K562 (cell line): ENCODE measurements around the gene RIC3. TPM values are rescaled to one million over a fixed set of nuclear protein-coding genes. Genes with fewer than 3 reads are reported as not detected.

Experiments
- ATAC-seq: fragments of 200-7000 bp; cut with Tn5 transposase; 3 replicates; pipeline ENCODE4 v1.9.1; 2020; ENCODE audit warnings: moderate library complexity
- BruUV-seq: library from RNA; stranded (reverse); fragments of 400-500 nt; replicated peaks from 2 replicates; lab custom pipeline; 2021; lab: Mats Ljungman, UMichigan
- CTCF ChIA-PET: fragments of 300-600 bp; formaldehyde crosslinking; extraction: SDS; loops from one replicate; lab custom pipeline; 2021; ENCODE audit warnings: low intra/inter-chr PET ratio; lab: Yijun Ruan, JAX
- POLR2A ChIA-PET: fragments of 300-600, 350-650 bp; sonication (Branson Sonifier 250); formaldehyde crosslinking; extraction: SDS; loops from one replicate; lab custom pipeline; 2021; ENCODE audit warnings: antibody characterized with exemption, inconsistent platforms; lab: Yijun Ruan, JAX
- DNase-seq, 4 experiments: peaks; one replicate each; pipeline versions ENCODE4 v3.0.0 to v3.0.0-alpha.2; 2011 to 2018; ENCODE audit warnings: low spot score in 3 of 4, mixed read lengths in 3 of 4; ENCODE audit errors: extremely low read depth in 1 of 4
- FAIRE-seq: peaks from 2 replicates; lab custom pipeline; 2011; peaks lifted over from hg19 to GRCh38; lab: Jason Lieb, UNC
- H2AFZ ChIP-seq: 2 replicates; pipeline ENCODE4 v1.6.0; 2011; ENCODE audit warnings: low read depth, low read length, control low read depth, inconsistent platforms
- H3K27ac ChIP-seq: fragments of 200-600 bp; 3 replicates; pipeline ENCODE4 v1.8.0; 2011; ENCODE audit warnings: low read depth, mild to moderate bottlenecking, control low read depth, inconsistent platforms, low read length, moderate library complexity, mixed read lengths; ENCODE audit errors: extremely low read depth
- H3K27me3 ChIP-seq, 2 experiments: fragments of 300-600 bp in 1 of 2; 2 replicates in 1 of 2; 3 replicates in 1 of 2; pipeline versions ENCODE4 v1.6.0 to v1.8.0; 2011; ENCODE audit warnings: inconsistent platforms in 2 of 2, low read length in 2 of 2, mild to moderate bottlenecking in 1 of 2, mixed read lengths in 1 of 2, moderate library complexity in 1 of 2; ENCODE audit not compliant: control insufficient read depth in 2 of 2, insufficient read depth in 2 of 2
- H3K36me3 ChIP-seq: fragments of 300-600 bp; 3 replicates; pipeline ENCODE4 v1.8.0; 2011; ENCODE audit warnings: mild to moderate bottlenecking, low read length, inconsistent platforms; ENCODE audit not compliant: control insufficient read depth, insufficient read depth
- H3K4me1 ChIP-seq, 2 experiments: fragments of 200-600 bp in 1 of 2; replicated peaks in 1 of 2; 2 replicates in 1 of 2; 3 replicates in 1 of 2; pipeline versions ENCODE4 v1.5.1 to v1.8.0; 2011; ENCODE audit warnings: inconsistent platforms in 2 of 2, low read length in 2 of 2, mild to moderate bottlenecking in 1 of 2, mixed read lengths in 1 of 2, moderate library complexity in 1 of 2; ENCODE audit not compliant: control insufficient read depth in 2 of 2, insufficient read depth in 2 of 2
- H3K4me2 ChIP-seq: 2 replicates; pipeline ENCODE4 v1.6.1; 2011; ENCODE audit warnings: low read length, control low read depth, inconsistent platforms, mixed read lengths; ENCODE audit not compliant: insufficient read depth
- H3K4me3 ChIP-seq: fragments of 200-600 bp; sonication (generic), shearing (Covaris generic); 2 replicates; pipeline ENCODE4 v1.5.1; 2016; ENCODE audit warnings: control low read depth, inconsistent platforms
- H3K79me2 ChIP-seq: fragments of 200-600 bp; 3 replicates; pipeline ENCODE4 v1.8.0; 2011; ENCODE audit warnings: low read length, inconsistent platforms; ENCODE audit not compliant: control insufficient read depth, insufficient read depth
- H3K9ac ChIP-seq, 2 experiments: 2 replicates each; pipeline versions ENCODE4 v1.6.0 to v1.6.1; 2011; ENCODE audit warnings: low read depth in 2 of 2, low read length in 2 of 2, control low read depth in 1 of 2, inconsistent platforms in 1 of 2, mild to moderate bottlenecking in 1 of 2, mixed read lengths in 1 of 2; ENCODE audit not compliant: insufficient read depth in 1 of 2
- H3K9me1 ChIP-seq: one replicate; pipeline ENCODE4 v1.6.0; 2011; ENCODE audit warnings: inconsistent platforms, mild to moderate bottlenecking, low read length, moderate library complexity; ENCODE audit not compliant: control insufficient read depth, insufficient read depth
- H3K9me3 ChIP-seq: replicated peaks from 2 replicates; pipeline ENCODE4 v1.5.1; 2011; ENCODE audit warnings: low read depth, low read length, inconsistent platforms; ENCODE audit not compliant: control insufficient read depth, insufficient read depth
- H4K20me1 ChIP-seq: replicated peaks from 2 replicates; pipeline ENCODE4 v1.6.1; 2011; ENCODE audit warnings: low read length, inconsistent platforms, mixed read lengths; ENCODE audit not compliant: control insufficient read depth, insufficient read depth
- CBX5 ChIP-seq: IDR thresholded peaks from 2 replicates; pipeline ENCODE4 v1.6.1; 2014; ENCODE audit warnings: low read depth, borderline replicate concordance
- DACH1 ChIP-seq: fragments of 450-650 bp; IDR thresholded peaks from 2 replicates; pipeline ENCODE4 v1.6.1; 2018; ENCODE audit not compliant: partially characterized antibody
- MCM7 ChIP-seq, 2 experiments: fragments of 450-650 bp; IDR thresholded peaks; 2 replicates each; pipeline ENCODE4 v1.6.1; 2016 to 2018
- SMAD3 ChIP-seq: fragments of 450-650 bp; formaldehyde crosslinking; conservative IDR thresholded peaks from 2 replicates; pipeline ENCODE4 v1.4.0; 2020; ENCODE audit warnings: mild to moderate bottlenecking
- SMARCB1 ChIP-seq: IDR thresholded peaks from 2 replicates; pipeline ENCODE4 v1.6.1; 2011; ENCODE audit warnings: improper control_type of control experiment, low read depth; ENCODE audit not compliant: insufficient read length
- STAT5A ChIP-seq: IDR thresholded peaks from 2 replicates; pipeline ENCODE4 v1.6.1; 2012; ENCODE audit warnings: low read length, inconsistent platforms, borderline replicate concordance
- U2AF2 ChIP-seq: fragments of 200-400 bp; formaldehyde crosslinking; optimal IDR thresholded peaks from 2 replicates; pipeline ENCODE3; 2017; ENCODE audit warnings: low read depth, mild to moderate bottlenecking, low read length
- ZC3H11A ChIP-seq: IDR thresholded peaks from 2 replicates; pipeline ENCODE4 v1.6.1; 2012; ENCODE audit warnings: low read depth, low read length, improper control_type of control experiment
- ZNF143 ChIP-seq: sonication (generic); formaldehyde crosslinking; IDR thresholded peaks from 2 replicates; pipeline ENCODE4 v1.9.0; 2022; ENCODE audit warnings: mild to moderate bottlenecking, missing genetic modification reagents
- ZNF324 ChIP-seq: fragments of 250-450 bp; sonication (Bioruptor Pico); IDR thresholded peaks from 2 replicates; pipeline ENCODE4 v1.4.0; 2020; ENCODE audit warnings: mild to moderate bottlenecking
- ZNF551 ChIP-seq: fragments of 250-450 bp; sonication (Bioruptor Pico); IDR thresholded peaks from 2 replicates; pipeline ENCODE4 v1.5.0; 2021; ENCODE audit warnings: mild to moderate bottlenecking, moderate library complexity
- in situ Hi-C: fragments of 300-500 bp; cut with MboI; formaldehyde crosslinking; loops from 4 replicates; pipeline ENCODE4 v1.15.0; 2018; ENCODE audit warnings: inconsistent platforms, mixed read lengths
- intact Hi-C: fragments of 100-400 bp; cut with micrococcal nuclease; formaldehyde crosslinking; loops from 2 replicates; pipeline ENCODE4 v1.14.2; 2022
- polyA plus RNA-seq, 8 experiments: library from polyadenylated mRNA; depleted of rRNA in 4 of 8; stranded (reverse) in 5 of 8; unstranded in 3 of 8; fragments of >200 nt; fragmentation: Nextera tagmentation in 2 of 8; fragmentation: Illumina TruSeq in 1 of 8; extraction: Ambion mirVana in 2 of 8; extraction: Trizol in 1 of 8; gene quantifications; 2 replicates each; pipeline versions ENCODE4 v1.2.1 to v1.2.3, GENCODE V29; 2011 to 2014; ENCODE audit warnings: inconsistent platforms in 1 of 8, missing spikeins in 1 of 8
- total RNA-seq, 7 experiments: library from RNA; depleted of rRNA in 6 of 7; stranded (reverse); fragments of >200 nt in 6 of 7; fragmentation: Illumina TruSeq in 2 of 7; extraction: Trizol in 2 of 7; gene quantifications; 2 replicates each; pipeline versions ENCODE4 v1.2.1 to v1.2.3, GENCODE V29; 2011 to 2021; ENCODE audit warnings: low replicate concordance in 1 of 7
- TF ChIP-seq, protein P1 (sequence below): fragments of 450-650 bp; IDR thresholded peaks from 2 replicates; pipeline ENCODE4 v1.6.1; 2016; ENCODE audit warnings: borderline replicate concordance
- TF ChIP-seq, protein P2 (sequence below): IDR thresholded peaks from 2 replicates; pipeline ENCODE4 v1.6.1; 2016; ENCODE audit warnings: missing genetic modification characterization, missing compliant biosample characterization
- TF ChIP-seq, protein P3 (sequence below): fragments of 450-650 bp; IDR thresholded peaks from 2 replicates; pipeline ENCODE4 v1.6.1; 2016; ENCODE audit warnings: antibody characterized with exemption
- TF ChIP-seq, protein P4 (sequence below), 2 experiments: fragments of 250-450 bp in 1 of 2; fragments of 450-650 bp in 1 of 2; sonication (Bioruptor Pico) in 1 of 2; IDR thresholded peaks; 2 replicates each; pipeline versions ENCODE4 v1.6.1 to v1.8.0; 2016 to 2021; ENCODE audit warnings: mild to moderate bottlenecking in 2 of 2, moderate library complexity in 2 of 2, missing compliant biosample characterization in 1 of 2, missing genetic modification characterization in 1 of 2

The RIC3 gene
- total and polyA plus RNA-seq, 9 of the 15 experiments (the other 6 are each of a cell fraction or from before 2014, with no cell fraction given) = 0.03 to 0.16 (median 0.05) TPM; not detected in 4

DNA sequence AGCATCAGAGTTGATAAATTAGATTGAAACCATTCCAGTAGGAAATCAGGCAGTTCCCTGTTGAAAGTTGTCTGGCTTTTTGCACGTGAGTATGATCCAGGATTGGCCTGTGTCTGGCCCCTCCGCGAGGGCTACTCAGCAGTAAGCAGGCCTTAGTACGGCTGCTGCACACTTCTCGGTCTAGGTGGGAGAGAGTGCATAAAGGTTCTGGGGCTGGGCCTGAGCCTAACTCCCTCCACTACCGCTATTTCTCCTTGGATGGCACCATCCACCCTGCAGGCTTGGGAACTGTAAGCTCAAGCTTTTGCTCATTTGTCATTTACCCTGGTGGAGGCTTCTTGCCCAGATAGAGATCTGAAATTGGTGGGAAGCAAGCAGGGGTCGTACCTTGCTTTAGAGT, 65.9 kb downstream of the RIC3 start (continued):
- TF ChIP-seq ZC3H11A = no peak
- no peak for TF ChIP-seq ZNF551 (CRISPR knock-in tag)
- TF ChIP-seq ZNF143 (CRISPR knock-in tag) = no peak
- no peak for TF ChIP-seq U2AF2
- TF ChIP-seq CBX5 = no peak
- TF ChIP-seq SMAD3 = no peak
- TF ChIP-seq, protein P1, sequence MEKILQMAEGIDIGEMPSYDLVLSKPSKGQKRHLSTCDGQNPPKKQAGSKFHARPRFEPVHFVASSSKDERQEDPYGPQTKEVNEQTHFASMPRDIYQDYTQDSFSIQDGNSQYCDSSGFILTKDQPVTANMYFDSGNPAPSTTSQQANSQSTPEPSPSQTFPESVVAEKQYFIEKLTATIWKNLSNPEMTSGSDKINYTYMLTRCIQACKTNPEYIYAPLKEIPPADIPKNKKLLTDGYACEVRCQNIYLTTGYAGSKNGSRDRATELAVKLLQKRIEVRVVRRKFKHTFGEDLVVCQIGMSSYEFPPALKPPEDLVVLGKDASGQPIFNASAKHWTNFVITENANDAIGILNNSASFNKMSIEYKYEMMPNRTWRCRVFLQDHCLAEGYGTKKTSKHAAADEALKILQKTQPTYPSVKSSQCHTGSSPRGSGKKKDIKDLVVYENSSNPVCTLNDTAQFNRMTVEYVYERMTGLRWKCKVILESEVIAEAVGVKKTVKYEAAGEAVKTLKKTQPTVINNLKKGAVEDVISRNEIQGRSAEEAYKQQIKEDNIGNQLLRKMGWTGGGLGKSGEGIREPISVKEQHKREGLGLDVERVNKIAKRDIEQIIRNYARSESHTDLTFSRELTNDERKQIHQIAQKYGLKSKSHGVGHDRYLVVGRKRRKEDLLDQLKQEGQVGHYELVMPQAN = no peak
- no peak for TF ChIP-seq STAT5A
- TF ChIP-seq, all 486 proteins: peak for 0

DNA sequence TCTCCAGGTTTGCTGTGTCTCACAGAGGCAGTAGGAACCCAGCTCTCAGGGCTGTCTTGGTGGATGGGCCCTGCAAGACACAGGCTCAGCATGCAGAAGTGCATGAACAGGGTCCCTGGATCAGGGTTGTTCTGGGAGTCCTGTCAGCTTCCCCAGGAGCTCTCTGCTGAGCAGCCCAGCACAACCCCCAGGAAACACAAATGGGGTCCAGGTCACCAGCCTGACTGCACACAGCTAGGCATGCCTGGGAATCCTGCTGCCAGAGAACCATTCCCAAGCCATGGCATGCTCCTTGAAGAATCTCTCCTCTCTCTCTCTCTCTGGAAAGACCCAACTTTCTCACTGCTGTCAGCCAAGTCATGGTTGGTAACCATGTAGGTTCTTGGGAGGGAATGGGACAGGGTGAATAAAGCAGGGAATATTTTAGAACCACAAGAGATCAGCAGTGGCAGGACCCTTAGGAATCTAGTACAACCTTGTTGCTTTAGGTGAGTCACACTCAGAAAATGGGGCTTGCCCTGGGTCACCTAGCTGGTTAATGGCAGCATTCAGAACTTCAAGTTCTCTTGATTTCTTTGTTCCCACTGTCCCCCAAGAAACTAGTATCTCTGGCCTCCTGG, 66.4 kb downstream of the RIC3 start:
- Histone ChIP-seq H3K27ac (no peak overlapping the region), H3K79me2 (no peaks in the 10 kb centered on the region), H3K4me2 (no peak overlapping the region), H3K4me3 (no peak overlapping the region), H3K9me3 (no peaks in the 10 kb centered on the region), H4K20me1 (no peaks in the 10 kb centered on the region; the same call in 1 of the 2 replicates), H2AFZ (no peak overlapping the region), H3K36me3 (no peaks in the 10 kb centered on the region), H3K9me1 (no peaks in the 10 kb centered on the region), H3K27me3 (peaks cover 0 to 32% of the 10 kb centered on the region in 2 experiments; a peak in 3 of 5 replicates), H3K4me1 (no peaks in the 10 kb centered on the region), H3K9ac (no peak overlapping the region; a peak in 1 of 4 replicates)
- TF ChIP-seq DACH1 (no peak), SMARCB1 (no peak), MCM7 (IDR thresholded peaks at IDR 0.05) (no peak), ZNF324 (CRISPR knock-in tag) (no peak), STAT5A (no peak)
- TF ChIP-seq, protein P2, sequence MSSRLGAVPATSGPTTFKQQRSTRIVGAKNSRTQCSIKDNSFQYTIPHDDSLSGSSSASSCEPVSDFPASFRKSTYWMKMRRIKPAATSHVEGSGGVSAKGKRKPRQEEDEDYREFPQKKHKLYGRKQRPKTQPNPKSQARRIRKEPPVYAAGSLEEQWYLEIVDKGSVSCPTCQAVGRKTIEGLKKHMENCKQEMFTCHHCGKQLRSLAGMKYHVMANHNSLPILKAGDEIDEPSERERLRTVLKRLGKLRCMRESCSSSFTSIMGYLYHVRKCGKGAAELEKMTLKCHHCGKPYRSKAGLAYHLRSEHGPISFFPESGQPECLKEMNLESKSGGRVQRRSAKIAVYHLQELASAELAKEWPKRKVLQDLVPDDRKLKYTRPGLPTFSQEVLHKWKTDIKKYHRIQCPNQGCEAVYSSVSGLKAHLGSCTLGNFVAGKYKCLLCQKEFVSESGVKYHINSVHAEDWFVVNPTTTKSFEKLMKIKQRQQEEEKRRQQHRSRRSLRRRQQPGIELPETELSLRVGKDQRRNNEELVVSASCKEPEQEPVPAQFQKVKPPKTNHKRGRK (tag) = no peak
- TF ChIP-seq, protein P3, sequence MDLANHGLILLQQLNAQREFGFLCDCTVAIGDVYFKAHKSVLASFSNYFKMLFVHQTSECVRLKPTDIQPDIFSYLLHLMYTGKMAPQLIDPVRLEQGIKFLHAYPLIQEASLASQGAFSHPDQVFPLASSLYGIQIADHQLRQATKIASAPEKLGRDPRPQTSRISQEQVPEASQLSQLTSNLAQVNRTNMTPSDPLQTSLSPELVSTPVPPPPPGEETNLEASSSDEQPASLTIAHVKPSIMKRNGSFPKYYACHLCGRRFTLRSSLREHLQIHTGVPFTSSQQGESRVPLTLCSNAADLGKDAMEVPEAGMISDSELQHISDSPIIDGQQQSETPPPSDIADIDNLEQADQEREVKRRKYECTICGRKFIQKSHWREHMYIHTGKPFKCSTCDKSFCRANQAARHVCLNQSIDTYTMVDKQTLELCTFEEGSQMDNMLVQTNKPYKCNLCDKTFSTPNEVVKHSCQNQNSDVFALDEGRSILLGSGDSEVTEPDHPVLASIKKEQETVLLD = no peak
- TF ChIP-seq, protein P4, sequence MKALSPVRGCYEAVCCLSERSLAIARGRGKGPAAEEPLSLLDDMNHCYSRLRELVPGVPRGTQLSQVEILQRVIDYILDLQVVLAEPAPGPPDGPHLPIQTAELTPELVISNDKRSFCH (CRISPR knock-in tag; IDR thresholded peaks at IDR 0.05) = no peak
- TF ChIP-seq, protein P4 (tag; IDR thresholded peaks at IDR 0.05) = no peak
- ATAC-seq = no peak
- DNase-seq = no peak
- in situ Hi-C loops = no loop called here
- ChIA-PET POLR2A (interaction anchor here (0.6 kb wide), 1 partner anchor 8 kb away, joined by 3 read pairs; no protein-coding TSS in a partner anchor), CTCF (no interaction called here)
- no TSS peak for BruUV-seq
- FAIRE-seq = no peak
- intact Hi-C loops = no loop called here
